ENCODE results near the gene UBTD2.

Gene UBTD2

GRCh38 chr5:172235827-172236736 lies 47.5 kb downstream of the UBTD2 start:
- H3K27me3 ChIP-seq (ENCODE audit: control insufficient read depth, insufficient read depth, low read length): no peaks in the 10 kb centered on the region
- peaks cover 13% of the 10 kb centered on the region for H3K36me3 ChIP-seq (ENCODE audit: control insufficient read depth, insufficient read depth, low read length)
- peaks cover 15% of the 10 kb centered on the region for H3K4me1 ChIP-seq (ENCODE audit: control insufficient read depth, insufficient read depth, low read length)
- H3K9ac ChIP-seq (ENCODE audit: low read depth, low read length): no peak overlapping the region
- H3K4me3 ChIP-seq (ENCODE audit: low read depth, low read length): no peak overlapping the region
- H3K9me3 ChIP-seq (ENCODE audit: control insufficient read depth, insufficient read depth, low read length): no peaks in the 10 kb centered on the region

GRCh38 chr5:172235132-172235780 lies 48.3 kb downstream of the UBTD2 start:
- H3K4me1 ChIP-seq (ENCODE audit: control insufficient read depth, insufficient read depth, low read length): peaks cover 15% of the 10 kb centered on the region
- H3K9ac ChIP-seq (ENCODE audit: low read depth, low read length): no peak overlapping the region
- no peaks in the 10 kb centered on the region for H3K27me3 ChIP-seq (ENCODE audit: control insufficient read depth, insufficient read depth, low read length)
- peaks cover 13% of the 10 kb centered on the region for H3K36me3 ChIP-seq (ENCODE audit: control insufficient read depth, insufficient read depth, low read length)
- H3K9me3 ChIP-seq (ENCODE audit: control insufficient read depth, insufficient read depth, low read length): no peaks in the 10 kb centered on the region
- H3K4me3 ChIP-seq (ENCODE audit: low read depth, low read length): no peak overlapping the region

GRCh38 chr5:172234031-172234430 lies 49.5 kb downstream of the UBTD2 start:
- H3K36me3 ChIP-seq (ENCODE audit: control insufficient read depth, insufficient read depth, low read length): peaks cover 13% of the 10 kb centered on the region
- no peak overlapping the region for H3K9ac ChIP-seq (ENCODE audit: low read depth, low read length)
- H3K4me1 ChIP-seq (ENCODE audit: control insufficient read depth, insufficient read depth, low read length): peaks cover 15% of the 10 kb centered on the region
- H3K9me3 ChIP-seq (ENCODE audit: control insufficient read depth, insufficient read depth, low read length): no peaks in the 10 kb centered on the region
- no peak overlapping the region for H3K4me3 ChIP-seq (ENCODE audit: low read depth, low read length)
- no peaks in the 10 kb centered on the region for H3K27me3 ChIP-seq (ENCODE audit: control insufficient read depth, insufficient read depth, low read length)

GRCh38 chr5:172229904-172230303 lies 53.7 kb downstream of the UBTD2 start:
- Histone ChIP-seq H3K27me3 (ENCODE audit: control insufficient read depth, insufficient read depth, low read length) (no peaks in the 10 kb centered on the region), H3K4me1 (ENCODE audit: control insufficient read depth, insufficient read depth, low read length) (no peaks in the 10 kb centered on the region), H3K9me3 (ENCODE audit: control insufficient read depth, insufficient read depth, low read length) (no peaks in the 10 kb centered on the region), H3K36me3 (ENCODE audit: control insufficient read depth, insufficient read depth, low read length) (peaks cover 13% of the 10 kb centered on the region), H3K9ac (ENCODE audit: low read depth, low read length) (no peak overlapping the region), H3K4me3 (ENCODE audit: low read depth, low read length) (no peak overlapping the region)

GRCh38 chr5:172224996-172225395 lies 58.6 kb downstream of the UBTD2 start:
- Histone ChIP-seq H3K36me3 (ENCODE audit: control insufficient read depth, insufficient read depth, low read length) (no peaks in the 10 kb centered on the region), H3K4me1 (ENCODE audit: control insufficient read depth, insufficient read depth, low read length) (no peaks in the 10 kb centered on the region), H3K9ac (ENCODE audit: low read depth, low read length) (no peak overlapping the region), H3K9me3 (ENCODE audit: control insufficient read depth, insufficient read depth, low read length) (no peaks in the 10 kb centered on the region), H3K27me3 (ENCODE audit: control insufficient read depth, insufficient read depth, low read length) (no peaks in the 10 kb centered on the region), H3K4me3 (ENCODE audit: low read depth, low read length) (no peak overlapping the region)

GRCh38 chr5:172223901-172224873 lies 59.4 kb downstream of the UBTD2 start:
- Histone ChIP-seq H3K9me3 (ENCODE audit: control insufficient read depth, insufficient read depth, low read length) (no peaks in the 10 kb centered on the region), H3K36me3 (ENCODE audit: control insufficient read depth, insufficient read depth, low read length) (no peaks in the 10 kb centered on the region), H3K4me1 (ENCODE audit: control insufficient read depth, insufficient read depth, low read length) (no peaks in the 10 kb centered on the region)

GRCh38 chr5:172219296-172219695 lies 64.3 kb downstream of the UBTD2 start:
- no peaks in the 10 kb centered on the region for H3K4me1 ChIP-seq (ENCODE audit: control insufficient read depth, insufficient read depth, low read length)
- no peaks in the 10 kb centered on the region for H3K27me3 ChIP-seq (ENCODE audit: control insufficient read depth, insufficient read depth, low read length)
- no peaks in the 10 kb centered on the region for H3K36me3 ChIP-seq (ENCODE audit: control insufficient read depth, insufficient read depth, low read length)
- H3K9ac ChIP-seq (ENCODE audit: low read depth, low read length): no peak overlapping the region
- H3K4me3 ChIP-seq (ENCODE audit: low read depth, low read length): no peak overlapping the region
- no peaks in the 10 kb centered on the region for H3K9me3 ChIP-seq (ENCODE audit: control insufficient read depth, insufficient read depth, low read length)

More at GRCh38 chr5:172223901-172224873, 59.4 kb downstream of the UBTD2 start:
- Histone ChIP-seq H3K9ac (ENCODE audit: low read depth, low read length) (no peak overlapping the region), H3K4me3 (ENCODE audit: low read depth, low read length) (no peak overlapping the region), H3K27me3 (ENCODE audit: control insufficient read depth, insufficient read depth, low read length) (no peaks in the 10 kb centered on the region)

GRCh38 chr5:172216345-172216744 lies 67.2 kb downstream of the UBTD2 start:
- Histone ChIP-seq H3K9ac (ENCODE audit: low read depth, low read length) (no peak overlapping the region), H3K4me1 (ENCODE audit: control insufficient read depth, insufficient read depth, low read length) (no peaks in the 10 kb centered on the region), H3K36me3 (ENCODE audit: control insufficient read depth, insufficient read depth, low read length) (peaks cover 4% of the 10 kb centered on the region), H3K9me3 (ENCODE audit: control insufficient read depth, insufficient read depth, low read length) (no peaks in the 10 kb centered on the region), H3K4me3 (ENCODE audit: low read depth, low read length) (no peak overlapping the region), H3K27me3 (ENCODE audit: control insufficient read depth, insufficient read depth, low read length) (no peaks in the 10 kb centered on the region)

- H3K4me1 ChIP-seq (ENCODE audit: control insufficient read depth, insufficient read depth, low read length): no peaks in the 10 kb centered on the region
- peaks cover 6% of the 10 kb centered on the region for H3K36me3 ChIP-seq (ENCODE audit: control insufficient read depth, insufficient read depth, low read length)
- no peaks in the 10 kb centered on the region for H3K27me3 ChIP-seq (ENCODE audit: control insufficient read depth, insufficient read depth, low read length)
- H3K9ac ChIP-seq (ENCODE audit: low read depth, low read length): no peak overlapping the region
- no peaks in the 10 kb centered on the region for H3K9me3 ChIP-seq (ENCODE audit: control insufficient read depth, insufficient read depth, low read length)
- H3K4me3 ChIP-seq (ENCODE audit: low read depth, low read length): no peak overlapping the region
Observed at GRCh38 chr5:172213126-172213525, 70.4 kb downstream of the UBTD2 start.

GRCh38 chr5:172211676-172212075 lies 71.9 kb downstream of the UBTD2 start:
- Histone ChIP-seq H3K36me3 (ENCODE audit: control insufficient read depth, insufficient read depth, low read length) (peaks cover 6% of the 10 kb centered on the region), H3K9me3 (ENCODE audit: control insufficient read depth, insufficient read depth, low read length) (no peaks in the 10 kb centered on the region)

GRCh38 chr5:172209714-172210113 lies 73.8 kb downstream of the UBTD2 start:
- Histone ChIP-seq H3K36me3 (ENCODE audit: control insufficient read depth, insufficient read depth, low read length) (peaks cover 6% of the 10 kb centered on the region), H3K9me3 (ENCODE audit: control insufficient read depth, insufficient read depth, low read length) (no peaks in the 10 kb centered on the region), H3K4me1 (ENCODE audit: control insufficient read depth, insufficient read depth, low read length) (no peaks in the 10 kb centered on the region), H3K27me3 (ENCODE audit: control insufficient read depth, insufficient read depth, low read length) (no peaks in the 10 kb centered on the region), H3K9ac (ENCODE audit: low read depth, low read length) (no peak overlapping the region), H3K4me3 (ENCODE audit: low read depth, low read length) (no peak overlapping the region)

More at GRCh38 chr5:172211676-172212075, 71.9 kb downstream of the UBTD2 start:
- H3K4me3 ChIP-seq (ENCODE audit: low read depth, low read length): no peak overlapping the region
- H3K4me1 ChIP-seq (ENCODE audit: control insufficient read depth, insufficient read depth, low read length): no peaks in the 10 kb centered on the region
- H3K9ac ChIP-seq (ENCODE audit: low read depth, low read length): no peak overlapping the region
- H3K27me3 ChIP-seq (ENCODE audit: control insufficient read depth, insufficient read depth, low read length): no peaks in the 10 kb centered on the region

All from iPS-15b (cell line).